Measurements from ENCODE around the gene DAZAP2. TPM values are rescaled to one million over a fixed set of nuclear protein-coding genes. Genes with fewer than 3 reads are reported as not detected.

DAZAP2 gene
- total and polyA plus RNA-seq, 2 of the 13 experiments (the other 11 are each of a cell fraction or from before 2014, with no cell fraction given): 64.5 to 222 TPM

DNA sequence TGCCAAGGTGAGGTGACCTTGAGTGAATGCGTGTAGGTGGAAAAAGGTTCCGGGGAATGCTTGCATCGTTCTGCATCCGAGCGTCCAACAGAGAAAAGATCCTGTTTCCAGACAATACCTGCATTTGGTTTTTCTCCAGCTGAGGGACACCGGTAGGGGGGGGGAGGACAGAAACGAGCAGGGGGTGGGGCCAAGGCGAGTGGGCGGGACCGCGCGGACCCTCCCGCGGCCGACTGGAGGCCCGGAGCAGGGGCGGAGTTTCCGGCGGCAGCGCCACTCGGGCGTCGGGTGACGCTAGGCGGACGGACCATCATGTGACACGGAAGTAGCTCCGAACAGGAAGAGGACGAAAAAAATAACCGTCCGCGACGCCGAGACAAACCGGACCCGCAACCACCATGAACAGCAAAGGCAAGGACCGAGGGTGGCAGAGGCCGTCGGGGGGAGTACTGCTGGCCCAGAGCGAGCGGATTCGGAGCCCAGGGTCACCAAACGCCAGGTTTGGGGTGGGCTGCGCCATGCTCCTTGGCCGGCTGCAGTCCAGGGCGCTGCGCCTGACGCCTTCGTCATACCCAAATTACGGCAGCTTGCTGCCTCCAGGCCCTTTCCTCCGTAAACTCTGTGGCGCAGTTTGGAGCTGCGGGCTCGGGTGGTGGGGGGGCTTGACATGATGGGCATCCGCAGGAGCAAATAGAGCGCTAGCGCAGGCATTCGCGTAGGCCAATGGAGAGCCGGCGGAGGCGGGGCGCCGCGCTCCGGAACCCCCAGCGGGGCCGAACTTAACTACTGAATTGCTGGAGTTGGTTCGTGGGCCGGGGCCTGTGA lies at the start of gene DAZAP2 (continued):
- TF ChIP-seq, protein P1, sequence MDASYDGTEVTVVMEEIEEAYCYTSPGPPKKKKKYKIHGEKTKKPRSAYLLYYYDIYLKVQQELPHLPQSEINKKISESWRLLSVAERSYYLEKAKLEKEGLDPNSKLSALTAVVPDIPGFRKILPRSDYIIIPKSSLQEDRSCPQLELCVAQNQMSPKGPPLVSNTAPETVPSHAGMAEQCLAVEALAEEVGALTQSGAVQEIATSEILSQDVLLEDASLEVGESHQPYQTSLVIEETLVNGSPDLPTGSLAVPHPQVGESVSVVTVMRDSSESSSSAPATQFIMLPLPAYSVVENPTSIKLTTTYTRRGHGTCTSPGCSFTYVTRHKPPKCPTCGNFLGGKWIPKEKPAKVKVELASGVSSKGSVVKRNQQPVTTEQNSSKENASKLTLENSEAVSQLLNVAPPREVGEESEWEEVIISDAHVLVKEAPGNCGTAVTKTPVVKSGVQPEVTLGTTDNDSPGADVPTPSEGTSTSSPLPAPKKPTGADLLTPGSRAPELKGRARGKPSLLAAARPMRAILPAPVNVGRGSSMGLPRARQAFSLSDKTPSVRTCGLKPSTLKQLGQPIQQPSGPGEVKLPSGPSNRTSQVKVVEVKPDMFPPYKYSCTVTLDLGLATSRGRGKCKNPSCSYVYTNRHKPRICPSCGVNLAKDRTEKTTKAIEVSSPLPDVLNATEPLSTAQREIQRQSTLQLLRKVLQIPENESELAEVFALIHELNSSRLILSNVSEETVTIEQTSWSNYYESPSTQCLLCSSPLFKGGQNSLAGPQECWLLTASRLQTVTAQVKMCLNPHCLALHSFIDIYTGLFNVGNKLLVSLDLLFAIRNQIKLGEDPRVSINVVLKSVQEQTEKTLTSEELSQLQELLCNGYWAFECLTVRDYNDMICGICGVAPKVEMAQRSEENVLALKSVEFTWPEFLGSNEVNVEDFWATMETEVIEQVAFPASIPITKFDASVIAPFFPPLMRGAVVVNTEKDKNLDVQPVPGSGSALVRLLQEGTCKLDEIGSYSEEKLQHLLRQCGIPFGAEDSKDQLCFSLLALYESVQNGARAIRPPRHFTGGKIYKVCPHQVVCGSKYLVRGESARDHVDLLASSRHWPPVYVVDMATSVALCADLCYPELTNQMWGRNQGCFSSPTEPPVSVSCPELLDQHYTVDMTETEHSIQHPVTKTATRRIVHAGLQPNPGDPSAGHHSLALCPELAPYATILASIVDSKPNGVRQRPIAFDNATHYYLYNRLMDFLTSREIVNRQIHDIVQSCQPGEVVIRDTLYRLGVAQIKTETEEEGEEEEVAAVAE (CRISPR knock-in tag; IDR thresholded peaks at IDR 0.05; ENCODE audit: borderline replicate concordance): peak; percentile 54; the same call in 1 of the 2 replicates
- TF ChIP-seq, protein P2, sequence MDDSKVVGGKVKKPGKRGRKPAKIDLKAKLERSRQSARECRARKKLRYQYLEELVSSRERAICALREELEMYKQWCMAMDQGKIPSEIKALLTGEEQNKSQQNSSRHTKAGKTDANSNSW (CRISPR knock-in tag; IDR thresholded peaks at IDR 0.05; ENCODE audit: borderline replicate concordance): peak; percentile 99; the same call in 1 of the 2 replicates
- TF ChIP-seq, protein P3, sequence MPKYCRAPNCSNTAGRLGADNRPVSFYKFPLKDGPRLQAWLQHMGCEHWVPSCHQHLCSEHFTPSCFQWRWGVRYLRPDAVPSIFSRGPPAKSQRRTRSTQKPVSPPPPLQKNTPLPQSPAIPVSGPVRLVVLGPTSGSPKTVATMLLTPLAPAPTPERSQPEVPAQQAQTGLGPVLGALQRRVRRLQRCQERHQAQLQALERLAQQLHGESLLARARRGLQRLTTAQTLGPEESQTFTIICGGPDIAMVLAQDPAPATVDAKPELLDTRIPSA (CRISPR knock-in tag; IDR thresholded peaks at IDR 0.05; ENCODE audit: borderline replicate concordance): no peak
- TF ChIP-seq HES4 (CRISPR knock-in tag; IDR thresholded peaks at IDR 0.05; ENCODE audit: borderline replicate concordance): no peak; the same call in 1 of the 2 replicates
- no peak for TF ChIP-seq ZNF570 (CRISPR knock-in tag; IDR thresholded peaks at IDR 0.05; ENCODE audit: borderline replicate concordance)
- TF ChIP-seq, protein P4, sequence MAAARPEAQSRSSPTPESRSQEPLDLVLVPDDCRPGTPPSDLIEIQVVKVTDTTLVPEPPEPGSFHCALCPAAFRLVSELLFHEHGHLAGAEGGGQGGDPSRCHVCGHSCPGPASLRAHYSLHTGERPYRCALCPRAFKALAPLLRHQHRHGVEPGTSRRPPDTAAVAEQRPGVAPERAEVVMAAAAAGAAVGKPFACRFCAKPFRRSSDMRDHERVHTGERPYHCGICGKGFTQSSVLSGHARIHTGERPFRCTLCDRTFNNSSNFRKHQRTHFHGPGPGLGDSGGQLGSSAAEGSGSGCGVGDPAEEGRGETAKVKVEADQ (CRISPR knock-in tag; IDR thresholded peaks at IDR 0.05; ENCODE audit: borderline replicate concordance): no peak; the same call in 1 of the 2 replicates
- TF ChIP-seq, protein P5, sequence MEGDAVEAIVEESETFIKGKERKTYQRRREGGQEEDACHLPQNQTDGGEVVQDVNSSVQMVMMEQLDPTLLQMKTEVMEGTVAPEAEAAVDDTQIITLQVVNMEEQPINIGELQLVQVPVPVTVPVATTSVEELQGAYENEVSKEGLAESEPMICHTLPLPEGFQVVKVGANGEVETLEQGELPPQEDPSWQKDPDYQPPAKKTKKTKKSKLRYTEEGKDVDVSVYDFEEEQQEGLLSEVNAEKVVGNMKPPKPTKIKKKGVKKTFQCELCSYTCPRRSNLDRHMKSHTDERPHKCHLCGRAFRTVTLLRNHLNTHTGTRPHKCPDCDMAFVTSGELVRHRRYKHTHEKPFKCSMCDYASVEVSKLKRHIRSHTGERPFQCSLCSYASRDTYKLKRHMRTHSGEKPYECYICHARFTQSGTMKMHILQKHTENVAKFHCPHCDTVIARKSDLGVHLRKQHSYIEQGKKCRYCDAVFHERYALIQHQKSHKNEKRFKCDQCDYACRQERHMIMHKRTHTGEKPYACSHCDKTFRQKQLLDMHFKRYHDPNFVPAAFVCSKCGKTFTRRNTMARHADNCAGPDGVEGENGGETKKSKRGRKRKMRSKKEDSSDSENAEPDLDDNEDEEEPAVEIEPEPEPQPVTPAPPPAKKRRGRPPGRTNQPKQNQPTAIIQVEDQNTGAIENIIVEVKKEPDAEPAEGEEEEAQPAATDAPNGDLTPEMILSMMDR (CRISPR knock-in tag; IDR thresholded peaks at IDR 0.05): no peak
- TF ChIP-seq TBX3 (IDR thresholded peaks at IDR 0.05; ENCODE audit: borderline replicate concordance): 0 out of 2 replicates have a peak, but pooled peaks have one; percentile 7
- TF ChIP-seq, protein P6, sequence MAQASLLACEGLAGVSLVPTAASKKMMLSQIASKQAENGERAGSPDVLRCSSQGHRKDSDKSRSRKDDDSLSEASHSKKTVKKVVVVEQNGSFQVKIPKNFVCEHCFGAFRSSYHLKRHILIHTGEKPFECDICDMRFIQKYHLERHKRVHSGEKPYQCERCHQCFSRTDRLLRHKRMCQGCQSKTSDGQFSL (CRISPR knock-in tag; IDR thresholded peaks at IDR 0.05): peak; percentile 99
- TF ChIP-seq POGZ (CRISPR knock-in tag; IDR thresholded peaks at IDR 0.05): no peak; the same call in none of the 2 replicates
- no peak for TF ChIP-seq NR1H2 (CRISPR knock-in tag; IDR thresholded peaks at IDR 0.05; ENCODE audit: borderline replicate concordance, low read depth)
- TF ChIP-seq RXRA (CRISPR knock-in tag; IDR thresholded peaks at IDR 0.05): peak; percentile 49
- TF ChIP-seq, protein P7, sequence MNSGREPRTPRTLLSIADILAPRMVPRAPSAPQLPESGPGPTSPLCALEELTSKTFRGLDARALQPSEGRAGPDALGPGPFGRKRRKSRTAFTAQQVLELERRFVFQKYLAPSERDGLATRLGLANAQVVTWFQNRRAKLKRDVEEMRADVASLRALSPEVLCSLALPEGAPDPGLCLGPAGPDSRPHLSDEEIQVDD (CRISPR knock-in tag; IDR thresholded peaks at IDR 0.05; ENCODE audit: borderline replicate concordance): no peak
- TF ChIP-seq, protein P8, sequence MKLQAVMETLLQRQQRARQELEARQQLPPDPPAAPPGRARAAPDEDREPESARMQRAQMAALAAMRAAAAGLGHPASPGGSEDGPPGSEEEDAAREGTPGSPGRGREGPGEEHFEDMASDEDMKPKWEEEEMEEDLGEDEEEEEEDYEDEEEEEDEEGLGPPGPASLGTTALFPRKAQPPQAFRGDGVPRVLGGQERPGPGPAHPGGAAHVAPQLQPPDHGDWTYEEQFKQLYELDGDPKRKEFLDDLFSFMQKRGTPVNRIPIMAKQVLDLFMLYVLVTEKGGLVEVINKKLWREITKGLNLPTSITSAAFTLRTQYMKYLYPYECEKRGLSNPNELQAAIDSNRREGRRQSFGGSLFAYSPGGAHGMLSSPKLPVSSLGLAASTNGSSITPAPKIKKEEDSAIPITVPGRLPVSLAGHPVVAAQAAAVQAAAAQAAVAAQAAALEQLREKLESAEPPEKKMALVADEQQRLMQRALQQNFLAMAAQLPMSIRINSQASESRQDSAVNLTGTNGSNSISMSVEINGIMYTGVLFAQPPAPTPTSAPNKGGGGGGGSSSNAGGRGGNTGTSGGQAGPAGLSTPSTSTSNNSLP (IDR thresholded peaks at IDR 0.05; ENCODE audit: low read depth, low read length): no peak
- no peak; the same call in 1 of the 2 replicates for TF ChIP-seq HOXD1 (CRISPR knock-in tag; IDR thresholded peaks at IDR 0.05)
- TF ChIP-seq ZIK1 (CRISPR knock-in tag; IDR thresholded peaks at IDR 0.05; ENCODE audit: borderline replicate concordance, low read depth): 0 out of 2 replicates have a peak, but pooled peaks have one; percentile 40

Data from HepG2 (cell line).